GM18505 (cell line): ENCODE data around the gene IQGAP3.

Experiments
- ATAC-seq: cut with Tn5 transposase; IDR thresholded peaks from one replicate; pipeline ENCODE4 v1.9.1; 2021; ENCODE audit not compliant: unreplicated experiment
- POLR2A ChIP-seq: IDR thresholded peaks from 4 replicates; pipeline ENCODE4 v1.6.1; 2011; ENCODE audit warnings: borderline replicate concordance; ENCODE audit not compliant: insufficient read depth, insufficient read length; ENCODE audit errors: extremely low read depth

IQGAP3 gene

GRCh38 chr1:156502894-156503697 lies 69.3 kb downstream of the IQGAP3 start:
- ATAC-seq, result no peak
- no peak for TF ChIP-seq POLR2A

- ATAC-seq, result no peak
- no peak for TF ChIP-seq POLR2A
Measured at GRCh38 chr1:156502391-156502893, 69.9 kb downstream of the IQGAP3 start.

- peak; percentile 51 for TF ChIP-seq POLR2A
Measured at GRCh38 chr1:156500793-156501506, 71.4 kb downstream of the IQGAP3 start.

GRCh38 chr1:156500543-156500792 lies 71.9 kb downstream of the IQGAP3 start, which contains the start of gene MEF2D:
Gene MEF2D, minus strand, starts transcription at chr1:156500775. Its CDS starts 17,483 bp downstream, at chr1:156483292.
- peak; percentile 69 for TF ChIP-seq POLR2A
- ATAC-seq, result no peak

More at GRCh38 chr1:156500793-156501506, 71.4 kb downstream of the IQGAP3 start:
- peak; percentile 44 for ATAC-seq

- TF ChIP-seq POLR2A, result no peak
- ATAC-seq, result no peak
Measured at GRCh38 chr1:156499842-156500542, 72.4 kb downstream of the IQGAP3 start.

- peak; percentile 34 for TF ChIP-seq POLR2A
- no peak for ATAC-seq
Measured at GRCh38 chr1:156499194-156499841, 73.0 kb downstream of the IQGAP3 start.

GRCh38 chr1:156498432-156499193 lies 73.8 kb downstream of the IQGAP3 start:
- no peak for ATAC-seq
- TF ChIP-seq POLR2A, result peak; percentile 30

- no peak for ATAC-seq
- TF ChIP-seq POLR2A, result no peak
Measured at GRCh38 chr1:156497743-156498431, 74.5 kb downstream of the IQGAP3 start.

GRCh38 chr1:156497078-156497742 lies 75.2 kb downstream of the IQGAP3 start:
- ATAC-seq, result no peak
- no peak for TF ChIP-seq POLR2A

- TF ChIP-seq POLR2A, result peak; percentile 44
- ATAC-seq, result no peak
Measured at GRCh38 chr1:156496211-156496761, 76.1 kb downstream of the IQGAP3 start.

GRCh38 chr1:156495401-156496140 lies 76.8 kb downstream of the IQGAP3 start:
- no peak for ATAC-seq
- no peak for TF ChIP-seq POLR2A

GRCh38 chr1:156494309-156494895 lies 78.0 kb downstream of the IQGAP3 start:
- ATAC-seq, result no peak
- no peak for TF ChIP-seq POLR2A
